ENCODE results near the gene RPH3AL. TPM values are rescaled to one million over a fixed set of nuclear protein-coding genes. Genes with fewer than 3 reads are reported as not detected.

RPH3AL gene
- polyA plus RNA-seq, 1 donor from 2014 or later = 0.87 TPM

GRCh38 chr17:343211-343610 lies 9.4 kb downstream of the RPH3AL start:
- Histone ChIP-seq H3K36me3 (ENCODE audit: insufficient read depth, low read length) (no peaks in the 10 kb centered on the region), H2AFZ (ENCODE audit: low read depth, low read length) (no peak overlapping the region), H3K27ac (ENCODE audit: low read length) (no peak overlapping the region), H3F3A (ENCODE audit: insufficient read depth, low read length, poor library complexity, severe bottlenecking) (no peaks in the 10 kb centered on the region), H3K9me3 (ENCODE audit: low read length) (no peaks in the 10 kb centered on the region), H3K4me3 (ENCODE audit: low read length) (no peak overlapping the region), H3K9me2 (ENCODE audit: insufficient read depth, low read length) (no peaks in the 10 kb centered on the region), H3K9ac (ENCODE audit: low read length) (no peak overlapping the region), H3K79me2 (replicated peaks; ENCODE audit: insufficient read depth, low read length) (no peaks in the 10 kb centered on the region), H4K20me1 (ENCODE audit: insufficient read depth) (no peaks in the 10 kb centered on the region), H3K27me3 (ENCODE audit: insufficient read depth, low read depth, low read length) (no peaks in the 10 kb centered on the region), H3K4me2 (ENCODE audit: low read length) (no peak overlapping the region)
- TF ChIP-seq TAF1 (IDR thresholded peaks at IDR 0.05; ENCODE audit: low read depth) (no peak), EZH2 (IDR thresholded peaks at IDR 0.05; ENCODE audit: borderline replicate concordance, insufficient read depth, low read length, poor library complexity, severe bottlenecking) (no peak), CTCF (IDR thresholded peaks at IDR 0.05; ENCODE audit: poor library complexity, severe bottlenecking) (no peak)

GRCh38 chr17:340074-340473 lies 12.5 kb downstream of the RPH3AL start:
- Histone ChIP-seq H4K20me1 (ENCODE audit: insufficient read depth) (no peaks in the 10 kb centered on the region), H2AFZ (ENCODE audit: low read depth, low read length) (no peak overlapping the region)
- no peak for TF ChIP-seq CTCF (IDR thresholded peaks at IDR 0.05; ENCODE audit: poor library complexity, severe bottlenecking)
- no peak for TF ChIP-seq SMC3 (conservative IDR thresholded peaks at IDR 0.05; ENCODE audit: poor library complexity)
- no peak for TF ChIP-seq EP300 (conservative IDR thresholded peaks at IDR 0.05; ENCODE audit: poor library complexity, severe bottlenecking)
- TF ChIP-seq POLR2AphosphoS5 (IDR thresholded peaks at IDR 0.05) = no peak
- no peak for TF ChIP-seq REST (IDR thresholded peaks at IDR 0.05; ENCODE audit: borderline replicate concordance)

More at GRCh38 chr17:340074-340473, 12.5 kb downstream of the RPH3AL start:
- Histone ChIP-seq H3F3A (ENCODE audit: insufficient read depth, low read length, poor library complexity, severe bottlenecking) (no peaks in the 10 kb centered on the region), H3K9me2 (ENCODE audit: insufficient read depth, low read length) (no peaks in the 10 kb centered on the region), H3K4me3 (ENCODE audit: low read length) (no peak overlapping the region), H3K27me3 (ENCODE audit: insufficient read depth, low read depth, low read length) (no peaks in the 10 kb centered on the region), H3K4me2 (ENCODE audit: low read length) (no peak overlapping the region), H3K9ac (ENCODE audit: low read length) (no peak overlapping the region), H3K79me2 (replicated peaks; ENCODE audit: insufficient read depth, low read length) (no peaks in the 10 kb centered on the region), H3K9me3 (ENCODE audit: low read length) (no peaks in the 10 kb centered on the region), H3K36me3 (ENCODE audit: insufficient read depth, low read length) (no peaks in the 10 kb centered on the region), H3K27ac (ENCODE audit: low read length) (no peak overlapping the region)

Measured in neural cell (in vitro differentiated cells).